Measurements from ENCODE around the gene DNAH8.

DNA sequence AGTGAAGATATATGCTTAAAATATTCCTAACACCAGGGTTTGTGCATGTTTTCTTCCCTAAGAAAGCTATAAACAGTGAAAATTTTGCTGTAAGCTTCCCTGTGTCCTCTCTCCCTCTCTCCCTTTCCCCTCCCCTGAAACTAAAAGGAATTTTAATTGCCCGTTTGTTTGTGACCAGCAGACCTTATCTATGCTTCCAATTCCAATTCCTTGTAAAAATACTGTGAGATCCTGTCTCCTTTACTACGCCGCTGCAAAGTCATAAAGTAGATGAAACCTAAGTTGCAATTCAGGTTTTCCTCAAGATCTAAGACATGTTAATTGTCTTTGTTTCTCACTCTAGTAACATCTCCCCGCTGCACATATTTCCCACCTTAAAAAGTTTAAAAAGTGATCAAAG lies 82.3 kb downstream of the DNAH8 start:
- TF ChIP-seq, protein P1, sequence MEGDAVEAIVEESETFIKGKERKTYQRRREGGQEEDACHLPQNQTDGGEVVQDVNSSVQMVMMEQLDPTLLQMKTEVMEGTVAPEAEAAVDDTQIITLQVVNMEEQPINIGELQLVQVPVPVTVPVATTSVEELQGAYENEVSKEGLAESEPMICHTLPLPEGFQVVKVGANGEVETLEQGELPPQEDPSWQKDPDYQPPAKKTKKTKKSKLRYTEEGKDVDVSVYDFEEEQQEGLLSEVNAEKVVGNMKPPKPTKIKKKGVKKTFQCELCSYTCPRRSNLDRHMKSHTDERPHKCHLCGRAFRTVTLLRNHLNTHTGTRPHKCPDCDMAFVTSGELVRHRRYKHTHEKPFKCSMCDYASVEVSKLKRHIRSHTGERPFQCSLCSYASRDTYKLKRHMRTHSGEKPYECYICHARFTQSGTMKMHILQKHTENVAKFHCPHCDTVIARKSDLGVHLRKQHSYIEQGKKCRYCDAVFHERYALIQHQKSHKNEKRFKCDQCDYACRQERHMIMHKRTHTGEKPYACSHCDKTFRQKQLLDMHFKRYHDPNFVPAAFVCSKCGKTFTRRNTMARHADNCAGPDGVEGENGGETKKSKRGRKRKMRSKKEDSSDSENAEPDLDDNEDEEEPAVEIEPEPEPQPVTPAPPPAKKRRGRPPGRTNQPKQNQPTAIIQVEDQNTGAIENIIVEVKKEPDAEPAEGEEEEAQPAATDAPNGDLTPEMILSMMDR (conservative IDR thresholded peaks at IDR 0.05): no peak
- TF ChIP-seq EZH2 (IDR thresholded peaks at IDR 0.05; ENCODE audit: low read depth): no peak

All from PC-9 (cell line).